ENCODE data around the gene ITCH.

Gene ITCH

DNA sequence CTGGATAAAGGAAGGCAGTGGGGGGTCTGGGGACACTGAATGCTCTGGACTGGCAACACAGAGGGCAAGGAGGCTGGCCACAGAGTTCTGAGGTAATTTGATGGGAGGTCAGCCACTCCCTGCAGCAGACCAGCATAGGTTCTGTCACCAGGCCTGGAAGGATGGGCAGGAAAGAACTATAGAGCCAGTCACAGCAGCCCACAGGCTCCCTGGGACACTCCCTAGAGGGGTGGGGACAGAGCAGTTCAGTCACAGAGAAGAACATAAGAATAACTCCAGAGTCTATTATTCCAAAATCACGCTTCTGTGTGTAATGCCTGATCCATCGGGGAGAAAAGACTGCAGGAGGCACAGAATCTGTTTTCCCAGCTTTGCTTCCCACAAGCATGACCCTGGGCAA, 172.8 kb downstream of the ITCH start:
- DNase-seq = no peak

DNA sequence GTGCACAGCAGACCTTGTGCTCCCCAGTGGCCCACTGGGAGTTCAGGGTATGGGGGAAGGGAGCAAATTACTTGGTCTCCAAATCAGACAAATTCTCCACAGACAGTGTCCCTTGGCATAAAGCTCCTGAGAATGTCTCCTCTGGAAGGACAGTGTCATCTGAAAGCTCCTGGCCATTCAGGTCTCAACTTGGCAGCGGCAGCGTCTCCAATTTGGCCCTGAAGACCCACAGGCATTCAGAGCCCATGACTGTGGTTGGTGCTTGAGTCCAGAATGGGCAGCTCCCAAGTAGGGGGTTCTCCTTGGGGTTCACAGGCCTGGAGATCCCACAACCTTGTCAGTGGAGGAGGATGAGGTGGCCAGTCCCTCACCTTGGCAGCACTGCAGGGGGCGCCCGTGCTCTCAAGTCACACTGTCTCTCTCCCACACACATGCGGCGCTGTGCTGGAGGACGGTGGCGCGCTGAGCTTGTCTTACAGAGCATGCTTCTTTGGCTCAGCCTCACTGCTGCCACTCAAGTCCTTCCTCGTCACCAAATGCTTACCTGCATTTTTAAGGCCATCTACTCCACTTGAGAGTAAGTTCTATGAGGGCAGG, 173.8 kb downstream of the ITCH start:
- peak in 1 of 2 experiments; percentile 26 for DNase-seq

- no peak for DNase-seq
Measured at GRCh38 chr20:34537651-34538050, 174.6 kb downstream of the ITCH start.

- DNase-seq = peak in 1 of 2 experiments; percentile 26
Measured at GRCh38 chr20:34538671-34539123, 175.6 kb downstream of the ITCH start.

DNA sequence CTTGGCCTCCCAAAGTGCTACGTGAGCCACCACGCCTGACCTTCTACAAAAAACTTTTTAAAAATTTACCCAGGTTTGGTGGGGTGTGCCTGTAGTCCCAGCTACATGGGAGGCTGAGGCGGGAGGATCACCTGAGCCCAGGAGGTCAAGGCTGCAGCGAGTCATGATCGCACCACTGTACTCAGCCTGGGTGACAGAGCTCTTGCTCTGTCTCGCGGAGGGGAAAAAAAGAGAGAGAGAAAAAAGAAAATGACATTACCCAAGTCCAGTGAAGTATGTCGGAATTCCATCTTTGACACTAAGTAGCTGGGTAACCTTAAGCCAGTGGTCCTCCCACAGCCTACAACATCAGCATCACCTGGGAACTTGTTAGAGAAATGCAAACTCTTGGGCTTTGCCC, 176.7 kb downstream of the ITCH start:
- no peak for DNase-seq

DNA sequence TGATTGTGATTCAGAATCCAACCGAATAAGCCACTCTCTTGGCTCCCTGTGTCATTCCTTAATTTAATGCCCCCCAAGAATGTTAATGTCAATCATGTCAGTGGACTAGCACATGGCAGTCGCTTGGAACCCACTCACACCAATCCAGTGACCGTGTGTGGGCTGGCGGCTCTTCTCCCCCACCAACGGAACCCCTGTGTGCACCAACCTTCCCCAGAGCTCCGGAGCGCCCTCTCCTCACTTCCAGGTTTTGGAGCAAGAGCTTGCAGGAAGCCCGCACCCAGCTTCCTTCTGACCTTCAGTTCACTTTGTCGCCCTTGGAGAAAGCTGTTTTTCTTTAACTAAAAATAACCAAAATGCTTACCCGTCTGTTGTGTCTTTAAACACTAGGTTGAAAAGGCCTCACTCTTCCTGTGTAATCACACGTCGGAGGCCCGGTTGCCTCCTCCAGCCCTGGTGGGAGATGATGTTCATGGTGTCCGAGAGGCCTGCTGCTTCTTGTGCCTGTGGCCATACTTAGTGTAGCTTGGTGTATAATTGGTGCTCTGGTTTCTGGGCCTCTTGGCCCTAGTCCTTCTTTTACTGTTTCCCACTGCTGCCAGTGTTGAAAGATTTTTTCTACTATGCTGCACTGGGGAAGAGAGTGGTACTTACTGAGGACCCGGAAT, 177.7 kb downstream of the ITCH start:
- DNase-seq = no peak

DNA sequence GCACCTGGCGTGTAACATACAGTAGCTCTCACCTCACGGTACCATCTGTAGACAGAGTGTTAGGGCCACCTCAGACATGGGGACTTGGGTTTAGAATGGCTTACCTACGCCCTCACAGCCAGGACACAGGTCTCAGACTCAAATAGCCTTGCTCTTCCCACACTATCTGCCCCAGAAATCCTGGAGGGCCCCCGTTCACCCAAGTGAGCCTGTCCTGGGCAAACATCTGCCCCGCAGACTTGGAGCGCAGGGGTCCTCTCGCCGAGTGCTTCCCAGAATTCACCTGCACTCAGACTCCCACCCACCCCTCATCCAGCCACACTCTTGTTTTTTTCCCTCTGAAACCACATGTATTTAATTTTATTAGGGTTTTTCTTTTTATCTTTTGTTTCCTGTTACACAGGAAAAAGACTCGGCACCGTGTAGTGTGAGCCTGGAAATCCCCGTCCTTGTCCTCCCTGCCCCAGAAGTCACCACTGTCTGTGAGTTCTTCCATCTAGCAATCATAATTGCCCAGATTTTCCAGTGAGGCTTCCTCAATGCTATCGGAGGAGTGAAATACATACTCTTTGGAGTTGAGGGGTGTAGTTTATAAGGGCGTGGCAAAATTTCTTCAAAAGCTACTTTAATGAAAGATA, 178.3 kb downstream of the ITCH start:
- no peak for DNase-seq

DNA sequence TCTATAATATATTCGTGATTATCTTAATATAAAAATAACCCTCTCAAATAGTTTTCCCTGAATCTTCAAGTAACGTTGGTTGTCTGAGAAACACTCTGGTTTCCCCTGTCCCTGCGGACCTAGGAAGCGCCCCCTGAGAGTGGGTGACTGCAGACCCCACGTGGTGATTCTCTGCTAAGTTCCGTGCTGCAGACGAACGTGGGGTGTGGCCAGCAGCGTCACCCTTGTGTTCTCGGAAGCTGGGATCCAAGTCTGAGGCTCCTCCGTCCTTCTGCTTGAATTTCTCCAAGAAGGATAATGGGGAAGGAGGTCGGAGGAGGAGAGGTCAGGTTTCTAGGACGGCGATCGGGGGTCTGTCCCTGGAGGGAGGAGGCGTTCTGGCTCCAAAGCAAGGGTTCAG, 178.8 kb downstream of the ITCH start:
- DNase-seq = no peak

- no peak for DNase-seq
Measured at GRCh38 chr20:34542439-34542838, 179.4 kb downstream of the ITCH start.

GRCh38 chr20:34543463-34544056, 180.5 kb downstream of the ITCH start:
- no peak for DNase-seq

- no peak for DNase-seq
Measured at GRCh38 chr20:34544109-34544796, 181.2 kb downstream of the ITCH start.

DNA sequence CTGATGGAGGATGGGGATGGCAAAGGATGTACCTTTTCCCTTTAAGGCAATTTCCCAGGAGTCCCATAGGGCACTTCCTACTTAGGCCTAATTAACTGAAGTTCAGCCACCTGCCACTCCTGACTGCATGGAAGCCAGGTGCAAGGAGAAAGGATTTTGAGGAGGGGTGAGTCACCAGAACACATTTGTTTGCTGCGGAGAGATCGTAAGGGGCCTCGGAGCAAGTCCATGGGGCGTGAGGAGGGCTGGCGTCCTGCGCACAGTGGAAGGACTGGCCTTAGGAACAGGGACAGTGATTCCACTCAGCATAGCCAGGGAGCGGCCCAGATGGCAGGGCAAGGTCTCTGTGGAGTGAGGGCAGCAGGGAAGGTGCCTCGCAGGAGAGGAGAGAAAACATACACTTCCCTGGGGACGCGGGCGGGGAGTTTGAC, 183.7 kb downstream of the ITCH start:
- DNase-seq = peak in 1 of 2 experiments; percentile 15

- no peak for DNase-seq
Measured at GRCh38 chr20:34547844-34548613, 185.0 kb downstream of the ITCH start.

GRCh38 chr20:34549291-34549928, 186.3 kb downstream of the ITCH start:
- DNase-seq = no peak

- DNase-seq = no peak
Measured at GRCh38 chr20:34549929-34550305, 186.8 kb downstream of the ITCH start.

DNA sequence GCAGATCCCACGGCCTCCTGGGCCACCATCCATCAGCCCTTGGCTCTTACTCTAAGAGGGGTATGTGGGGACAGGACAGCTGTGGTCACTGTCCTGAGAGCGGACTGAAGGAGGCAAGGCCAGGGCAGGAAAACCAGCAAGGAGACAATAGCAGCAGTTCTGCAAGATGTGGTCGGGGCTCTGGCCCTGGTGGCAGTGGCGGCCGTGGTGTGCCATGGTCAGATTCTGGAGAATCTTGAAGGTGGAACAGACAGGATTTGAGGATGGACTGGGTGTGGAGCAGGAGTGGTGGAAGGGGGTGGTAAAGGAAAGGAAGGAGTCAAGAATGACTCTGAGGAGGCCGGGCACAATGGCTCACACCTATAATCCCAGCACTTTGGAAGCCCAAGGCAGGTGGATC, 189.5 kb downstream of the ITCH start:
- no peak for DNase-seq

DNA sequence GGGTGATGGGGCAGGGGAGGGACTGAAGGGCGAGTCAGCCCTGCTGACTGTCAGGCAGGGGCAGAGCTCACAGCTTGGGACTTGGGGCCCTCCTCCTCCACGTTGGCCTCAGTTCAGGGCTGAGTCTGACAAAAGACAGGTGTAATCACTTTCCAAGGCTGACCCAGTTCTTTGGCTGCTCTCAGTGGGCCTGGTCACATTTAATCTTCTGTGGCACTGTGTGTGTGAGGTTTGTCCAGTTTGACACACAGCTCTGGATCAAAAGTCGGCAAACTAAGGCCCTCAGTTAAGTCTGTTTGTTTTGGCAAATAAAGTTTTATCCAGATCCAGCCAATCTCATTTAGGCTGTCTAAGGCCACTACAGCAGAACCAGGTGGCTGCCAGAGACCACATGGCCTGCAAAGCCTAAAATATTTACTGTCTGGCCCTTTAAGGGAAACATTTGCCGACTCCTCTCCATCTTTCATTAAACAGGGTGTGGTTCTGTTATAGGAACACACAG, 190.3 kb downstream of the ITCH start:
- DNase-seq = no peak

DNA sequence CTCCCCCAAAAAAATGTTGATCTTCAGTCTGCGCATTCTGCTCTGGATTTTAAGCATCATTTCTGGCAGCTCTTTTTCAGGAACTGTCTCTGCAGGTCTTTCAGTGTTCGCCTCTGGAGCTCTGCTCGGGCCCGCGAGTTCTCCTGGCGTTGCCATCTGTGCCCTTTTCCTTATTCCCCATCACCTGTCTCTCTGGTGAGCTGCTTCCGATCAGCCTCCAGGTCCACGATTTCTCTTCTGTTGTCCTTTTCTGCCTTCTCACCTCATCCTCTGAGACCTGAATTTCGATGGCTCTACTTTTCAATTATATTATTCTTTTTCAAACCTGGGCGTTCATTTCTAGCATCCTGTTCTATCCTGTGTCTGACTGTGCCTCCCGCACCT, 194.9 kb downstream of the ITCH start:
- no peak for DNase-seq

DNA sequence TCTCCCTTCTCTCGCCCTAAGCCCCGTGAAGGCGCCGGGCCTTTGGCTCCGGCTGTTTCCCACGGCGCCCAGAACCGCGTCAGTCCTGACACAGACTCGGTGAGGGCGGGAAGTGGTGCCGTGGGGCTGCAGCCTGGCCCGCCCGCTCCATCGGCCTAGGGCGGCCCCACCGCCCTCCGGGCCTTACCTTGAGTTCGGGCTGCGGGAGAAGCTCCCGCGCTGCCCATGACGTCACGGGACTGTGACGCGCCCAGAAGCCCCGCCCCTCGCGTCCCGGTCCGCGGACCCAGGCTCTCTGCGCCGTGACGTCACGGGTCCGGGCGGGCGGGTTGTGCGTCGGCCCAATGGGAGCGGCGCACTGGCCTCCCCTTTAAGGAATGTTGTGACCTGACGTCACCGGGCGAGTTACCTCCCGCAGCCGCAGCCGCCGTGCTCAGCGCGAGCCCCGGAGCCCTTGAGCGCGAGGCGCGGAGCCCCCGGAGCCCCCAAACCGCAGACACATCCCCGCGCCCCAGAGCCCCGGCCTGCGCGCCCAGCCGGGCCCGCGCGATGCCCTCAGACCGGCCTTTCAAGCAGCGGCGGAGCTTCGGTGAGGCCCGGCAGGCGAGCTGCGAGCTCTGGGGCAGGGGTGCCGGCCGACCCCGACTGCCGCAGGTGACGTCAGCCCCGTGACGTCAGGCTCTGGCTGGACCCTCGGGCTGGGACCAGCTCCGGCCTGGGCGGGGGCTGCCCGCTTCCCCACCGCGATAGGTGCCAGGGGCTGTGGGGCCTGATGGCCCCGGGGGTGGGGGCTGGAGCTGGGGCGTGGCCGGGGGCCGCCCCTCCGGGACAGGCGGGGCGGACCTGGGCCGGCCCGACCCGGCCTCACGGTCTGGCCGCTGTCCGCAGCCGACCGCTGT, 195.5 kb downstream of the ITCH start, which contains the start of gene MAP1LC3A:
TSS of gene MAP1LC3A (plus strand) at position 399 of the 899 bp plus-strand sequence. CDS start at position 550, 151 bp downstream.
- peak; percentile 93 to 97 for DNase-seq

DNA sequence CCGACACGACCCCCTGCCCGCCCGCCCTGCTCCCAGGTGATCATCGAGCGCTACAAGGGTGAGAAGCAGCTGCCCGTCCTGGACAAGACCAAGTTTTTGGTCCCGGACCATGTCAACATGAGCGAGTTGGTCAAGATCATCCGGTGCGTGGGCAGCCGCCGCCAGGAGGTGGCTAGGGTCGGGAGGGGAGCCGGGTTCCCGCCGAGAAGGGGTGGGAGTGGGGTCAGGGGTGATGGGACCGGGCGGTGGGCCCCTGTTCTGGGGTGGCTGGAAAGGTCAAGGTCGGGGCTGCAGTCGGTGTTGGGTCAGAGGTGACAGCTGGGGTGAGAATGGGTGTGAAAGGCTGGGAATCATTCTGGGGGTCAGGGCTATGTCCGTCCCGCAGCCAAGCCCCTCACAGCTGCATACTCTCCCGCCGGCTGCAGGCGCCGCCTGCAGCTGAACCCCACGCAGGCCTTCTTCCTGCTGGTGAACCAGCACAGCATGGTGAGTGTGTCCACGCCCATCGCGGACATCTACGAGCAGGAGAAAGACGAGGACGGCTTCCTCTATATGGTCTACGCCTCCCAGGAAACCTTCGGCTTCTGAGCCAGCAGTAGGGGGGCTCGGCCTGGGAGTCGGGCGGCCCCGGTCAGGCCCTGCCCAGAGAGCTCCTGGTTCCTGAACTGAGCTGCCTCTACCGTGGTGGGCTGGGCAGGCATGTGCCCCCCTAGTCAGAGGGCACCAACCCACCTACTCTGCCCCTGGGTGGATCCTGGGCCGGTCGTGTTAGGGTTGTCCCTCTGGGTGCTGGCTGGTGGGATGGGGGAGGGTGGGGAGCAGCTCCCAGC, 196.5 kb downstream of the ITCH start:
- DNase-seq = no peak
